HepG2 (cell line): ENCODE measurements around the gene BCL6B. TPM values are rescaled to one million over a fixed set of nuclear protein-coding genes. Genes with fewer than 3 reads are reported as not detected.
A peak's percentile ranks its signal among the peaks of the same experiment; 100 is the strongest.

Experiments used
- ARNT2 ChIP-seq: sonication (generic); formaldehyde crosslinking; IDR thresholded peaks from 2 replicates; pipeline ENCODE4 v1.8.0; 2022; ENCODE audit warnings: mild to moderate bottlenecking, low read depth, missing genetic modification reagents, moderate library complexity
- ASH2L ChIP-seq: fragments of 300-600, 200-600 bp; sonication (generic); IDR thresholded peaks from 2 replicates; pipeline ENCODE4 v1.7.0; 2017; ENCODE audit warnings: low read depth, mild to moderate bottlenecking, moderate library complexity, mixed read lengths, low read length; ENCODE audit not compliant: insufficient read length
- CREM ChIP-seq, 2 experiments: sonication (generic) in 1 of 2; formaldehyde crosslinking in 1 of 2; IDR thresholded peaks; 2 replicates each; pipeline versions ENCODE4 v1.4.0 to v1.6.1; 2016 to 2020; ENCODE audit warnings: antibody characterized with exemption in 1 of 2, mild to moderate bottlenecking in 1 of 2, missing genetic modification reagents in 1 of 2
- HNRNPL ChIP-seq: fragments of 200-400 bp; formaldehyde crosslinking; IDR thresholded peaks from 2 replicates; pipeline ENCODE4 v1.6.1; 2017; ENCODE audit warnings: mild to moderate bottlenecking, low read depth, low read length
- IRF2 ChIP-seq: IDR thresholded peaks from 2 replicates; pipeline ENCODE4 v1.6.1; 2018; ENCODE audit warnings: missing genetic modification reagents, missing compliant biosample characterization
- KDM3A ChIP-seq: IDR thresholded peaks from 2 replicates; pipeline ENCODE4 v1.6.1; 2018; ENCODE audit warnings: low read depth, missing compliant biosample characterization
- PBX3 ChIP-seq: sonication (generic); formaldehyde crosslinking; IDR thresholded peaks from 2 replicates; pipeline ENCODE4 v1.8.1; 2023; ENCODE audit warnings: missing genetic modification reagents, inconsistent platforms, borderline replicate concordance
- RBAK ChIP-seq: sonication (generic); formaldehyde crosslinking; IDR thresholded peaks from 2 replicates; pipeline ENCODE4 v1.5.1; 2020; ENCODE audit warnings: mild to moderate bottlenecking, missing genetic modification reagents
- REST ChIP-seq, 2 experiments: IDR thresholded peaks; 2 replicates each; pipeline ENCODE4 v1.6.1; 2011 to 2012; ENCODE audit warnings: low read length in 2 of 2, borderline replicate concordance in 1 of 2, low read depth in 1 of 2, mild to moderate bottlenecking in 1 of 2, moderate library complexity in 1 of 2
- SKI ChIP-seq: fragments of 450-650 bp; IDR thresholded peaks from one replicate; pipeline ENCODE4 v1.6.1; 2018; ENCODE audit warnings: mild to moderate bottlenecking; ENCODE audit not compliant: partially characterized antibody
- THRA ChIP-seq: sonication (generic); formaldehyde crosslinking; IDR thresholded peaks from 2 replicates; pipeline ENCODE4 v1.4.0; 2020; ENCODE audit warnings: missing genetic modification reagents, borderline replicate concordance
- ZNF776 ChIP-seq: sonication (generic); formaldehyde crosslinking; IDR thresholded peaks from 2 replicates; pipeline ENCODE4 v1.4.0; 2020; ENCODE audit warnings: mild to moderate bottlenecking, missing genetic modification reagents
- ZNF800 ChIP-seq: sonication (generic); formaldehyde crosslinking; IDR thresholded peaks from 2 replicates; pipeline ENCODE4 v1.4.0; 2020; ENCODE audit warnings: missing genetic modification reagents
- polyA plus RNA-seq, 8 experiments: library from polyadenylated mRNA; depleted of rRNA in 3 of 8; stranded (reverse) in 7 of 8; unstranded in 1 of 8; fragments of >200 nt; fragmentation: Illumina TruSeq in 4 of 8; extraction: Trizol in 4 of 8; gene quantifications; 2 replicates each; pipeline versions ENCODE4 v1.2.1 to v1.2.3, GENCODE V29; 2011 to 2016; ENCODE audit warnings: low read depth in 4 of 8, missing spikeins in 1 of 8, mixed read lengths in 1 of 8; ENCODE audit not compliant: insufficient read depth in 1 of 8
- total RNA-seq, 5 experiments: library from RNA; depleted of rRNA; stranded (reverse); fragments of >200 nt; fragmentation: Illumina TruSeq; extraction: Trizol; gene quantifications; 2 replicates each; pipeline ENCODE4 v1.2.3, GENCODE V29; 2016; ENCODE audit warnings: low read depth in 1 of 5
- TF ChIP-seq, protein P1 (sequence below): IDR thresholded peaks from 2 replicates; pipeline ENCODE4 v1.6.1; 2012; ENCODE audit warnings: low read length, improper control_type of control experiment
- TF ChIP-seq, protein P2 (sequence below): sonication (generic); formaldehyde crosslinking; IDR thresholded peaks from 2 replicates; pipeline ENCODE4 v1.5.1; 2020; ENCODE audit warnings: missing genetic modification reagents, mild to moderate bottlenecking, borderline replicate concordance

BCL6B gene
- total and polyA plus RNA-seq, 2 of the 13 experiments (the other 11 are each of a cell fraction or from before 2014, with no cell fraction given): not detected

DNA sequence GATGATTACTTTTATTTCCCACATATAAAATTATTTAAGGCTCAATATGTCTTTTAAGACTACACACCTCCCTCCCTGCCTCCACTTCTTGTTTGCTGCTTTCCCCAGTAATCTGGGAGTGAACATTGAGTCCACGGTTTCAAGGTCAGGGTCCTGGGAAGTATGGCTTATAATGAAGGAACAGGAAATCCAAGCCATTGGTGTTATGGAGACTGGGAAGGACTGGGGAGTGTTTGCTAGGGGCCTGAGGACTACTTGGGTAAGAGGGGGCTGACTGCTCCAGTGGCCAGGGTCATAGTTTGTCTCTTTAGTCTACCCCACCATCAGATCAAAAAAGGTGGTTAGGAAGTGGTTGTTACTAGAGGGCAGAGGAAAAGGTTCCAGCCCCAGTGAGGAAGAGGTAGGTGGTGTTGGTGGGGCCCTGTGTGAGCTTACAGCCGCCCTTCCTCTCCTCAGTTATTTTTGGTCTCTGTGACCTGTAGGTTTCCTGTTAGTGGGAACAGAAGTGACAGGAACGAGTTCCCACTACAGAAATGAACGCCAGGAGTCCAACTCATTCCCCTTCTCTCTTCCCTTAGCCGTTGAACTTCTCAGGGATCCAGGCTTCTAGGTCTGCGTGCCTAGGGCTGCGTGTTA lies 12.2 kb downstream of the BCL6B start (continued):
- TF ChIP-seq, protein P1, sequence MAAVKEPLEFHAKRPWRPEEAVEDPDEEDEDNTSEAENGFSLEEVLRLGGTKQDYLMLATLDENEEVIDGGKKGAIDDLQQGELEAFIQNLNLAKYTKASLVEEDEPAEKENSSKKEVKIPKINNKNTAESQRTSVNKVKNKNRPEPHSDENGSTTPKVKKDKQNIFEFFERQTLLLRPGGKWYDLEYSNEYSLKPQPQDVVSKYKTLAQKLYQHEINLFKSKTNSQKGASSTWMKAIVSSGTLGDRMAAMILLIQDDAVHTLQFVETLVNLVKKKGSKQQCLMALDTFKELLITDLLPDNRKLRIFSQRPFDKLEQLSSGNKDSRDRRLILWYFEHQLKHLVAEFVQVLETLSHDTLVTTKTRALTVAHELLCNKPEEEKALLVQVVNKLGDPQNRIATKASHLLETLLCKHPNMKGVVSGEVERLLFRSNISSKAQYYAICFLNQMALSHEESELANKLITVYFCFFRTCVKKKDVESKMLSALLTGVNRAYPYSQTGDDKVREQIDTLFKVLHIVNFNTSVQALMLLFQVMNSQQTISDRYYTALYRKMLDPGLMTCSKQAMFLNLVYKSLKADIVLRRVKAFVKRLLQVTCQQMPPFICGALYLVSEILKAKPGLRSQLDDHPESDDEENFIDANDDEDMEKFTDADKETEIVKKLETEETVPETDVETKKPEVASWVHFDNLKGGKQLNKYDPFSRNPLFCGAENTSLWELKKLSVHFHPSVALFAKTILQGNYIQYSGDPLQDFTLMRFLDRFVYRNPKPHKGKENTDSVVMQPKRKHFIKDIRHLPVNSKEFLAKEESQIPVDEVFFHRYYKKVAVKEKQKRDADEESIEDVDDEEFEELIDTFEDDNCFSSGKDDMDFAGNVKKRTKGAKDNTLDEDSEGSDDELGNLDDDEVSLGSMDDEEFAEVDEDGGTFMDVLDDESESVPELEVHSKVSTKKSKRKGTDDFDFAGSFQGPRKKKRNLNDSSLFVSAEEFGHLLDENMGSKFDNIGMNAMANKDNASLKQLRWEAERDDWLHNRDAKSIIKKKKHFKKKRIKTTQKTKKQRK: no peak
- no peak for TF ChIP-seq SKI
- no peak for TF ChIP-seq REST (IDR thresholded peaks at IDR 0.05; ENCODE audit: borderline replicate concordance in 1 of 2, low read depth in 1 of 2, low read length in 2 of 2)
- no peak for TF ChIP-seq ASH2L
- TF ChIP-seq HNRNPL: no peak
- no peak for TF ChIP-seq THRA (CRISPR knock-in tag)
- TF ChIP-seq RBAK (CRISPR knock-in tag): 0 out of 2 replicates have a peak, but pooled peaks have one; percentile 52
- TF ChIP-seq IRF2 (CRISPR knock-in tag): no peak
- no peak for TF ChIP-seq ARNT2
- TF ChIP-seq PBX3 (CRISPR knock-in tag): no peak
- TF ChIP-seq, protein P2, sequence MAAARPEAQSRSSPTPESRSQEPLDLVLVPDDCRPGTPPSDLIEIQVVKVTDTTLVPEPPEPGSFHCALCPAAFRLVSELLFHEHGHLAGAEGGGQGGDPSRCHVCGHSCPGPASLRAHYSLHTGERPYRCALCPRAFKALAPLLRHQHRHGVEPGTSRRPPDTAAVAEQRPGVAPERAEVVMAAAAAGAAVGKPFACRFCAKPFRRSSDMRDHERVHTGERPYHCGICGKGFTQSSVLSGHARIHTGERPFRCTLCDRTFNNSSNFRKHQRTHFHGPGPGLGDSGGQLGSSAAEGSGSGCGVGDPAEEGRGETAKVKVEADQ (CRISPR knock-in tag): no peak
- TF ChIP-seq ZNF776 (CRISPR knock-in tag): no peak
- TF ChIP-seq CREM (IDR thresholded peaks at IDR 0.05): no peak
- TF ChIP-seq CREM (CRISPR knock-in tag; IDR thresholded peaks at IDR 0.05): no peak
- no peak for TF ChIP-seq ZNF800 (CRISPR knock-in tag)
- no peak for TF ChIP-seq KDM3A (CRISPR knock-in tag)
